HepG2 (cell line): ENCODE data around the gene LBX2. TPM values are rescaled to one million over a fixed set of nuclear protein-coding genes. Genes with fewer than 3 reads are reported as not detected.
A peak's percentile ranks its signal among the peaks of the same experiment; 100 is the strongest.

ENCODE experiments used
- BRD4 ChIP-seq: sonication (generic); formaldehyde crosslinking; IDR thresholded peaks from 2 replicates; pipeline ENCODE4 v1.4.0; 2020; ENCODE audit warnings: missing genetic modification reagents
- CHD4 ChIP-seq: fragments of 200-600 bp; sonication (generic); IDR thresholded peaks from 2 replicates; pipeline ENCODE4 v1.7.0; 2017; ENCODE audit warnings: mild to moderate bottlenecking, low read length, borderline replicate concordance
- ETS1 ChIP-seq: sonication (generic); formaldehyde crosslinking; IDR thresholded peaks from 2 replicates; pipeline ENCODE4 v1.4.0; 2020; ENCODE audit warnings: missing genetic modification reagents
- FOXK2 ChIP-seq: fragments of 450-650 bp; IDR thresholded peaks from 2 replicates; pipeline ENCODE4 v1.6.1; 2016
- GATAD2A ChIP-seq: IDR thresholded peaks from 2 replicates; pipeline ENCODE4 v1.6.1; 2016
- HHEX ChIP-seq: IDR thresholded peaks from 2 replicates; pipeline ENCODE4 v1.6.1; 2016; ENCODE audit warnings: control low read depth
- NCOA2 ChIP-seq: sonication (generic); formaldehyde crosslinking; IDR thresholded peaks from 2 replicates; pipeline ENCODE4 v1.8.0; 2022; ENCODE audit warnings: inconsistent platforms
- RFX1 ChIP-seq: fragments of 450-650 bp; IDR thresholded peaks from 2 replicates; pipeline ENCODE4 v1.6.1; 2017
- RXRB ChIP-seq: IDR thresholded peaks from 2 replicates; pipeline ENCODE4 v1.6.1; 2016; ENCODE audit warnings: borderline replicate concordance, missing genetic modification reagents, missing compliant biosample characterization
- SSRP1 ChIP-seq: IDR thresholded peaks from 2 replicates; pipeline ENCODE4 v1.6.1; 2016; ENCODE audit warnings: control low read depth
- TBX3 ChIP-seq: fragments of 450-650 bp; IDR thresholded peaks from 2 replicates; pipeline ENCODE4 v1.6.1; 2017; ENCODE audit warnings: antibody characterized with exemption, mild to moderate bottlenecking, inconsistent platforms, borderline replicate concordance
- TFE3 ChIP-seq: IDR thresholded peaks from 2 replicates; pipeline ENCODE4 v1.6.1; 2016
- YEATS2 ChIP-seq: sonication (generic); formaldehyde crosslinking; IDR thresholded peaks from 2 replicates; pipeline ENCODE4 v1.4.0; 2020; ENCODE audit warnings: missing genetic modification reagents, borderline replicate concordance
- ZBTB20 ChIP-seq: sonication (generic); formaldehyde crosslinking; IDR thresholded peaks from 2 replicates; pipeline ENCODE4 v1.8.1; 2023; ENCODE audit warnings: missing genetic modification reagents, low read depth, mild to moderate bottlenecking, borderline replicate concordance
- ZGPAT ChIP-seq: IDR thresholded peaks from 2 replicates; pipeline ENCODE4 v1.6.1; 2016; ENCODE audit warnings: mild to moderate bottlenecking
- ZNF136 ChIP-seq: sonication (generic); formaldehyde crosslinking; IDR thresholded peaks from 2 replicates; pipeline ENCODE4 v1.8.1; 2022; ENCODE audit warnings: low read depth, mild to moderate bottlenecking, moderate library complexity, missing genetic modification reagents
- ZNF234 ChIP-seq: sonication (generic); formaldehyde crosslinking; conservative IDR thresholded peaks from 2 replicates; pipeline ENCODE4 v1.5.1; 2020; ENCODE audit warnings: mild to moderate bottlenecking, missing genetic modification reagents
- ZNF282 ChIP-seq: fragments of 450-650 bp; IDR thresholded peaks from 2 replicates; pipeline ENCODE4 v1.6.1; 2018; ENCODE audit not compliant: partially characterized antibody
- ZNF543 ChIP-seq: sonication (generic); formaldehyde crosslinking; IDR thresholded peaks from 2 replicates; pipeline ENCODE4 v1.4.0; 2020; ENCODE audit warnings: mild to moderate bottlenecking, missing genetic modification reagents
- ZNF619 ChIP-seq: sonication (generic); formaldehyde crosslinking; IDR thresholded peaks from 2 replicates; pipeline ENCODE4 v1.4.0; 2020; ENCODE audit warnings: mild to moderate bottlenecking, missing genetic modification reagents
- ZNF782 ChIP-seq: sonication (generic); formaldehyde crosslinking; IDR thresholded peaks from 2 replicates; pipeline ENCODE4 v1.4.0; 2020; ENCODE audit warnings: missing genetic modification reagents, mild to moderate bottlenecking, borderline replicate concordance
- ZNF83 ChIP-seq: sonication (generic); formaldehyde crosslinking; IDR thresholded peaks from 2 replicates; pipeline ENCODE4 v1.4.0; 2020; ENCODE audit warnings: missing genetic modification reagents, mild to moderate bottlenecking, borderline replicate concordance
- polyA plus RNA-seq, 8 experiments: library from polyadenylated mRNA; depleted of rRNA in 3 of 8; stranded (reverse) in 7 of 8; unstranded in 1 of 8; fragments of >200 nt; fragmentation: Illumina TruSeq in 4 of 8; extraction: Trizol in 4 of 8; gene quantifications; 2 replicates each; pipeline versions ENCODE4 v1.2.1 to v1.2.3, GENCODE V29; 2011 to 2016; ENCODE audit warnings: low read depth in 4 of 8, missing spikeins in 1 of 8, mixed read lengths in 1 of 8; ENCODE audit not compliant: insufficient read depth in 1 of 8
- total RNA-seq, 5 experiments: library from RNA; depleted of rRNA; stranded (reverse); fragments of >200 nt; fragmentation: Illumina TruSeq; extraction: Trizol; gene quantifications; 2 replicates each; pipeline ENCODE4 v1.2.3, GENCODE V29; 2016; ENCODE audit warnings: low read depth in 1 of 5
- TF ChIP-seq, protein P1 (sequence below): sonication (generic); formaldehyde crosslinking; IDR thresholded peaks from 2 replicates; pipeline ENCODE4 v1.4.0; 2020; ENCODE audit warnings: missing genetic modification reagents
- TF ChIP-seq, protein P2 (sequence below): sonication (generic); formaldehyde crosslinking; IDR thresholded peaks from 2 replicates; pipeline ENCODE4 v1.8.0; 2022; ENCODE audit warnings: missing genetic modification reagents, mild to moderate bottlenecking, moderate library complexity, borderline replicate concordance

Gene LBX2
- total and polyA plus RNA-seq, 2 of the 13 experiments (the other 11 are each of a cell fraction or from before 2014, with no cell fraction given): 6.4 to 8.1 TPM

DNA sequence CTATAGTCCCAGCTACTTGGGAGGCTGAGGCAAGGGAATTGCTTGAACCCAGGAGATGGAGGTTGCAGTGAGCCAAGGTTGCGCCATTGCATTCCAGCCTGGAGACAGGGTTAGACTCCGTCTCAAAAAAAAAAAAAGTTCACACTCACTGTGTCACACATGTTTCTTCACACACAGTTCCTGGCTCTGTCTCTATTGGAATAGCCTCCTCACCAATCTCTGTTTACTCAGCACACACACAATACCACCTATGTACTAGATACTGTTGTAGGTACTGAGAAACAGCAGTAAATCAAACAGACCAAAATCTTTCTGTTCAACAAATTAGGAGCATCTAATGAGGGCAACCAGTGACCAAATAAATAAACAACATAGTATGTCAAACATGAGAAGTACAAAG, 13.3 kb downstream of the LBX2 start (continued):
- 0 out of 2 replicates have a peak, but pooled peaks have one; percentile 20 for TF ChIP-seq RXRB (CRISPR knock-in tag)
- TF ChIP-seq BRD4 (CRISPR knock-in tag): no peak
- TF ChIP-seq NCOA2 (CRISPR knock-in tag): peak; percentile 48; the same call in 1 of the 2 replicates
- TF ChIP-seq ZNF619: no peak
- TF ChIP-seq ZNF136 (CRISPR knock-in tag): no peak
- TF ChIP-seq, protein P1, sequence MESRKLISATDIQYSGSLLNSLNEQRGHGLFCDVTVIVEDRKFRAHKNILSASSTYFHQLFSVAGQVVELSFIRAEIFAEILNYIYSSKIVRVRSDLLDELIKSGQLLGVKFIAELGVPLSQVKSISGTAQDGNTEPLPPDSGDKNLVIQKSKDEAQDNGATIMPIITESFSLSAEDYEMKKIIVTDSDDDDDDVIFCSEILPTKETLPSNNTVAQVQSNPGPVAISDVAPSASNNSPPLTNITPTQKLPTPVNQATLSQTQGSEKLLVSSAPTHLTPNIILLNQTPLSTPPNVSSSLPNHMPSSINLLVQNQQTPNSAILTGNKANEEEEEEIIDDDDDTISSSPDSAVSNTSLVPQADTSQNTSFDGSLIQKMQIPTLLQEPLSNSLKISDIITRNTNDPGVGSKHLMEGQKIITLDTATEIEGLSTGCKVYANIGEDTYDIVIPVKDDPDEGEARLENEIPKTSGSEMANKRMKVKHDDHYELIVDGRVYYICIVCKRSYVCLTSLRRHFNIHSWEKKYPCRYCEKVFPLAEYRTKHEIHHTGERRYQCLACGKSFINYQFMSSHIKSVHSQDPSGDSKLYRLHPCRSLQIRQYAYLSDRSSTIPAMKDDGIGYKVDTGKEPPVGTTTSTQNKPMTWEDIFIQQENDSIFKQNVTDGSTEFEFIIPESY (CRISPR knock-in tag): peak; percentile 73
- no peak for TF ChIP-seq HHEX (CRISPR knock-in tag)
- TF ChIP-seq FOXK2: peak; percentile 46; the same call in 1 of the 2 replicates
- no peak for TF ChIP-seq ZNF234 (CRISPR knock-in tag)
- TF ChIP-seq GATAD2A (CRISPR knock-in tag): peak; percentile 65
- TF ChIP-seq YEATS2 (CRISPR knock-in tag): no peak
- TF ChIP-seq, protein P2, sequence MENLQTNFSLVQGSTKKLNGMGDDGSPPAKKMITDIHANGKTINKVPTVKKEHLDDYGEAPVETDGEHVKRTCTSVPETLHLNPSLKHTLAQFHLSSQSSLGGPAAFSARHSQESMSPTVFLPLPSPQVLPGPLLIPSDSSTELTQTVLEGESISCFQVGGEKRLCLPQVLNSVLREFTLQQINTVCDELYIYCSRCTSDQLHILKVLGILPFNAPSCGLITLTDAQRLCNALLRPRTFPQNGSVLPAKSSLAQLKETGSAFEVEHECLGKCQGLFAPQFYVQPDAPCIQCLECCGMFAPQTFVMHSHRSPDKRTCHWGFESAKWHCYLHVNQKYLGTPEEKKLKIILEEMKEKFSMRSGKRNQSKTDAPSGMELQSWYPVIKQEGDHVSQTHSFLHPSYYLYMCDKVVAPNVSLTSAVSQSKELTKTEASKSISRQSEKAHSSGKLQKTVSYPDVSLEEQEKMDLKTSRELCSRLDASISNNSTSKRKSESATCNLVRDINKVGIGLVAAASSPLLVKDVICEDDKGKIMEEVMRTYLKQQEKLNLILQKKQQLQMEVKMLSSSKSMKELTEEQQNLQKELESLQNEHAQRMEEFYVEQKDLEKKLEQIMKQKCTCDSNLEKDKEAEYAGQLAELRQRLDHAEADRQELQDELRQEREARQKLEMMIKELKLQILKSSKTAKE (CRISPR knock-in tag): no peak
- TF ChIP-seq TFE3 (CRISPR knock-in tag): 0 out of 2 replicates have a peak, but pooled peaks have one; percentile 15
- TF ChIP-seq ZBTB20 (CRISPR knock-in tag): 0 out of 2 replicates have a peak, but pooled peaks have one; percentile 55
- TF ChIP-seq ZNF782 (CRISPR knock-in tag): no peak
- peak; percentile 69; the same call in 1 of the 2 replicates for TF ChIP-seq TBX3
- TF ChIP-seq SSRP1 (CRISPR knock-in tag): no peak
- no peak for TF ChIP-seq ZNF282
- no peak for TF ChIP-seq ETS1 (CRISPR knock-in tag)
- no peak for TF ChIP-seq ZNF543 (CRISPR knock-in tag)
- TF ChIP-seq ZNF83 (CRISPR knock-in tag): no peak
- TF ChIP-seq RFX1: no peak
- 0 out of 2 replicates have a peak, but pooled peaks have one; percentile 18 for TF ChIP-seq ZGPAT (CRISPR knock-in tag)
- peak; percentile 21; the same call in 1 of the 2 replicates for TF ChIP-seq CHD4
